NCI-H2171 (cell line): Measurements from ENCODE around the gene NOL12.
"Not testable (repeated sequence)": the region's sequence is repeated elsewhere in the genome, so short reads cannot be mapped to it uniquely, and the experiment has no call there.

Experiments
- DNase-seq: peaks from one replicate; lab custom pipeline; 2025; lab: John Stamatoyannopoulos, UW

Gene NOL12

DNA sequence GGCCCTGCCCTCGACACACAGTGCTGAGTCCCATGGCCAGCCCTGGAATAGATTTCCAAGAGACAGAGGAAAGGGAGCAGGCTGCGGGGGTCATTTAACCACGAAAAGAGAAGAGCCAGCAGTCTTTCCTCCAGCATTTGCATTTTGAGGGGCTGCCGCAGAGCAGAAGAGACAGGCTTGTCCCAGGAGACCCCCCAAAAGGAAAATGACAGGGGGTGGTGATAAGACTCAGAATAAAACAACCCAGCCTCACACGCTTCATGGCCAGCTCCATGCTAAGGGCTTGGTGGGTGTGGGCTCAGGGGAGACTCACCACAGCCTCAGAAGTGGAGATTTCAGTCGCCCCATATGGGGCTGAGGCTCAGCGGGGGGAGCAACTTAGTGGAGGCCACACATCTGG lies 27.6 kb downstream of the NOL12 start:
- no peak for DNase-seq

DNA sequence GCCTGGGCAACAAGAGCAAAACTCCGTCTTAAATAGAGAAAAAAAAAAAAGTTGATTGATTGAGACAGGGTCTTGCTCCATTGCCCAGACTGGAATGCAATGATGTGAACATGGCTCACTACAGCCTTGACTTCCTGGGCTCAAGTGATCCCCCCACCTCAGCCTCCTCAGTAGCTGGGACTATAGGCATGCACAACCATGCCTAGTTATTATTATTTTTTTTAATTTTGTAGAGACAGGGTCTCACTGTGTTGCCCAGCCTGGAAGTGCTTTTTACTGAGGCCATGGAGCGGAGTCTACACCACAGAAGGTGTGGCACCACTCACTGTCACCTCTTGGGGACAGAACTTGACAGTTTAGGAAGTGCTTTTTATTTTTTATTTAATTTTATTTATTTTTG lies 28.5 kb downstream of the NOL12 start:
- DNase-seq: no peak

- no peak for DNase-seq
Measured at GRCh38 chr22:37715760-37716159, 29.6 kb downstream of the NOL12 start.

DNA sequence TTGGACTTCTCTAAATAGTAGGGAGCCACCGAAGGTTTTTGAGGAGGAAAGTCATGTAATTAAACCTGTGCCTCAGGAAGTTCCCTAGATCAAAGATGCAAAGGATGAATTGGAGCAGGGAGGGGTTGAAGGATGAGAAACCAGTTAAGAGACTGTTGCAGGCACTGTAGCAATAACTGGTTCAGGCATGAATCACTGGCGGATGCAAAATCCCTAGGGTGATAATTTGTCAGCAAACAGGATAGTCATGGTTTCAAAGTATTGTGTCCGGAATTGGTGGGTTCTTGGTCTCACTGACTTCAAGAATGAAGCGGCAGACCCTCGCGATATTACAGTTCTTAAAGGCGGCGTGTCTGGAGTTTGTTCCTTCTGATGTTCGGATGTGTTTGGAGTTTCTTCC lies 30.6 kb downstream of the NOL12 start:
- no peak for DNase-seq

DNA sequence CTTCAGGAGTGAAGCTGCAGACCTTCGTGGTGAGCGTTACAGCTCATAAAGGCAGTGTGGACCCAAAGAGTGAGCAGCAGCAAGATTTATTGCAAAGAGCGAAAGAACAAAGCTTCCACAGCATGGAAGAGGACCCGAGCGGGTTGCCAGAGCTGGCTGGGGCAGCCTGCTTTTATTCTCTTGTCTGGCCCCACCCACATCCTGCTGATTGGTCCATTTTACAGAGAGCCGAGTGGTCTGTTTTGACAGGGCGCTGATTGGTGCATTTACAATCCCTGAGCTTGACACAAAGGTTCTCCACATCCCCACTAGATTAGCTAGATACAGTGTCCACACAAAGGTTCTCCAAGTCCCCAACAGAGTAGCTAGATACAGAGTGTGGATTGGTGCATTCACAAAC lies 31.1 kb downstream of the NOL12 start:
- DNase-seq: not testable (repeated sequence)

- not testable (repeated sequence) for DNase-seq
Measured at GRCh38 chr22:37717746-37718305, 31.7 kb downstream of the NOL12 start.

- DNase-seq: no peak
Measured at GRCh38 chr22:37725551-37726240, 39.6 kb downstream of the NOL12 start.

DNA sequence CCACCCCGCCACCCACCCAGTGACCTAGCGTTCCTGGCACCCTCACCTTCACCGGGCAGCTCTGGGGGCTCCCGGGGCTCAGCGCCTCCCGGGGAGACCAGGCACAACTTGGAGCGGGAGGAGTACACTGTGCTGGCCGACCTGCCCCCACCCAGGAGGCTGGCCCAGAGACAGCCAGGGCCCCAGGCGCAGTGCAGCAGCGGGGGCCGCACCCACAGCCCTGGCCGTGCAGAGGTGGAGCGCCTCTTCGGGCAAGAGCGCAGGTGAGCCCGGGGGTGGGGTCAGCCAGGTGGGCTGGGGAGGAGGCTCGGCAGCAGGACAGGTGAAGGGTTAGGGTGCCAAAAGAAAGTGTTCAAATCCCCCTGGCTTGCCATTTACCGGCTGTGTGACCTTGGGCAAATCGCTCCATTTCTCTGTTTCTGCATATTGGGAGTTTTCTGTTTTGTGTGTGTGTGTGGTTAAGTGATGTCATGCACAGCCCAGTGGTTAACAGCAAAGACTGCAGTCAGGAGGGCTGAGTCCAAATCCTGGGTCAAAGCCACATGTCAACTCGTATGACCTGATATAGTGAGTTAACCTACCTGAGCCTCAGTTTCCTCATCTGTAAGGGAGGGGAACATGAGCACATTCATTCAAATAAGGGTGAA lies 40.2 kb downstream of the NOL12 start:
- no peak for DNase-seq

GRCh38 chr22:37728620-37729019 lies 42.5 kb downstream of the NOL12 start:
- no peak for DNase-seq

- DNase-seq: no peak
Measured at GRCh38 chr22:37731804-37732471, 45.8 kb downstream of the NOL12 start.

GRCh38 chr22:37732699-37733607 lies 46.8 kb downstream of the NOL12 start:
- DNase-seq: no peak

DNA sequence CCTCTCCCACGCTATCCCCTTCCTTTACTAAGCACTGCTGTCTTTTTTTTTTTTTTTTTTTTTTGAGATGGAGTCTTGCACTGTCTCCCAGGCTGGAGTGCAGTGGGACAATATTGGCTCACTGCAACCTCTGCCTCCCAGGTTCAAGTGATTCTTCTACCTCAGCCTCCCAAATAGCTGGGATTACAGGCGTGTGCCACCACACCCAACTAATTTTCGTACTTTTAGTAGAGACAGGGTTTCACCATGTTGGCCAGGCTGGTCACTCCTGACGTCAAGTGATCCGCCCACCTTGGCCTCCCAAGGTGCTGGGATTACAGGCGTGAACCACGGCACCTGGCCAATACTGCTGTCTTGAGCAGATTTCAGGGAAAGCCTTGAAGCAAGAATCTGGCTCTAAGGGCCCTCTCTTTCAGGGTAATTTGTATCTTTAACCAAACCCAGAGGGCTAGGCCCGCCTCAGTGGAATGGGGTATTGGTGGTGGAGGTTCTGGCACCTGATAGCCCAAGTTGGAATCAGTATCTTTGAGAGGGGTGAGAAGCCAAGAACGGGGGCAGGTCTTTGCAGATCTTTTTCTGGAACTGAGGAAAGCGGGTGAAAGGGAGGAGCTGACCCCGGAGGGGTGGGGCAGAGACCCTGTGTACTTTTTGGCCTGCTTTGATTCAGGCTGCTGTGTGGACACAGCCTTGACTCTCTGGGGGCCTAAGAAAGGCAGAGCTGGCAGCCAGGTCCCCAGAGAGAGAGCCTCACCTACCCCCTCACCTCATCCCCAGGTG lies 47.7 kb downstream of the NOL12 start:
- DNase-seq: no peak

DNA sequence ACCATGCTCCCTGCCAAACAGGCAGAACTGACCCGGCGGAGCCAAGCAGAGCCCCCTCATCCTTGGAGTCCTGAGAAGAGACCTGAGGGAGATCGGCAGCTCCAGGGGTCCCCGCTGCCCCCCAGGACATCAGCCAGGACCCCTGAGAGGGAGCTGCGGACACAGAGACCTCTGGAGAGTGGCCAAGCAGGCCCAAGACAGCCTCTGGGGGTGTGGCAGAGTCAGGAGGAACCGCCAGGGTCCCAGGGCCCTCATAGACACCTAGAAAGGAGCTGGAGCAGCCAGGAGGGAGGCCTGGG lies 48.2 kb downstream of the NOL12 start:
- no peak for DNase-seq

GRCh38 chr22:37734964-37735451 lies 48.9 kb downstream of the NOL12 start:
- DNase-seq: no peak

DNA sequence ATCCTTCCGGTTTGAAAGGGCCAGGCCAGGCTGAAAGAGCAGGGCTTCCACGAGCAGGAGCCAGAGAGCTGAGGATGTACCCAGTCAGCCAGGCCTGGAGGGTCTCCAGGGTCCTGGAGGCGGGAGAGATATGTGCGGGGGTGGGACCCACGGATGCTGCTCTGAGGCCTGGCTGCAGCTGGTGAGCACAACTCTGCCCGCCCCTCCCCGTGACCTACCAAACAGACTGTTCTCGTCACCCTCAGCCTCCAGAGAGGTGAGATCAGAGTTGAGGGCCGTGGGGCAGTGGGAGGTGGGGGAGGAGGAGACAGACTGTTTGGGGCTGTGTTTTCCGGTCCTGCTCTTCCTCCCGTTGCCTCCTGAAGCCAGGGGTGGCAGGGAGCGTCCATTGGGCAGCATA lies 52.9 kb downstream of the NOL12 start:
- no peak for DNase-seq

GRCh38 chr22:37739611-37740049 lies 53.5 kb downstream of the NOL12 start:
- no peak for DNase-seq

- DNase-seq: no peak
Measured at GRCh38 chr22:37740455-37741311, 54.5 kb downstream of the NOL12 start.

DNA sequence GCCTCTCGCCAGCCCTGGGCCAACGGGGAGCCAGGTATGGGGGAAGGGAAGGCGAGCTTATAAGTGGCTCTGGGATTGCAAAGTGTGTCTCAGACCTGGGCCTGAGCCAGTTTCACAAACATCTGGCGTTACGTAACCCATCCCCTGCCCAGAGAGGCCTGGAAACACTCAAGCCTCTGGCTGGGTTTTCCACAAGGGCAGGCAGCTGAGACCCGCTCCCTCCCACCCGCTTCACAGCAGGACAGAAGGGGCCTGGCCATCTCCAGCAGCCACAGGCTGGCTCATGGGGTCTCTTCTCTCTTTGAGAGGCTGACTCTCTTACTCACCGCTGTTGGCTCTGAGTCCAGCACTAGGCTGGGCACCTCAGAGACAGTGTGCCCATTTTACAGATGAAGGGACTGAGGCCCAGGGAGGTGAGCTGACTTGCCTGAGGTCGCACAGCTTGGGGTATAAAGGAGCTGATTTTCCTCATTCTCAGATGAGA lies 55.2 kb downstream of the NOL12 start:
- no peak for DNase-seq

GRCh38 chr22:37742376-37743171 lies 56.4 kb downstream of the NOL12 start:
- DNase-seq: no peak
